GM23338 (cell line): ENCODE data around the gene FOXP2. TPM values are rescaled to one million over a fixed set of nuclear protein-coding genes. Genes with fewer than 3 reads are reported as not detected.

Source experiments
- ATAC-seq: fragments of 200-7000 bp; cut with Tn5 transposase; 3 replicates; pipeline ENCODE4 v1.9.1; 2020
- DNase-seq: peaks from one replicate; pipeline ENCODE4 v3.0.0-alpha.2; 2015; ENCODE audit warnings: low spot score
- H2AFZ ChIP-seq: fragments of 200-600 bp; sonication (generic); 2 replicates; pipeline ENCODE4 v1.8.0; 2016; ENCODE audit warnings: antibody characterized with exemption, mild to moderate bottlenecking, moderate library complexity
- H3F3A ChIP-seq: fragments of 200-600 bp; sonication (generic); replicated peaks from 2 replicates; pipeline ENCODE4 v1.8.0; 2017; ENCODE audit warnings: antibody characterized with exemption, mixed run types, low read depth
- H3K27ac ChIP-seq: fragments of 200-600 bp; sonication (generic); 2 replicates; pipeline ENCODE4 v1.6.1; 2016; ENCODE audit warnings: low read depth
- H3K27me3 ChIP-seq: fragments of 200-600 bp; sonication (generic); 2 replicates; pipeline ENCODE4 v1.8.0; 2016; ENCODE audit warnings: mild to moderate bottlenecking, mixed run types, moderate library complexity; ENCODE audit not compliant: insufficient read depth
- H3K36me3 ChIP-seq: fragments of 200-600 bp; sonication (generic); 2 replicates; pipeline ENCODE4 v1.8.0; 2016; ENCODE audit warnings: mild to moderate bottlenecking; ENCODE audit not compliant: insufficient read depth
- H3K4me1 ChIP-seq: fragments of 200-600 bp; sonication (generic); 2 replicates; pipeline ENCODE4 v1.8.0; 2016; ENCODE audit warnings: mild to moderate bottlenecking, moderate library complexity; ENCODE audit not compliant: insufficient read depth
- H3K4me2 ChIP-seq: fragments of 200-600 bp; sonication (generic); 2 replicates; pipeline ENCODE4 v1.7.1; 2017; ENCODE audit warnings: mixed run types
- H3K4me3 ChIP-seq: fragments of 200-600 bp; sonication (generic); 2 replicates; pipeline ENCODE4 v1.6.1; 2016; ENCODE audit warnings: mixed run types
- H3K79me2 ChIP-seq: fragments of 200-600 bp; sonication (generic); replicated peaks from 2 replicates; pipeline ENCODE4 v1.8.0; 2017; ENCODE audit warnings: mild to moderate bottlenecking; ENCODE audit not compliant: insufficient read depth
- H3K9me2 ChIP-seq: fragments of 200-600 bp; sonication (generic); 2 replicates; pipeline ENCODE4 v1.8.0; 2017; ENCODE audit not compliant: insufficient read depth
- H4K20me1 ChIP-seq: fragments of 200-600 bp; sonication (generic); replicated peaks from 2 replicates; pipeline ENCODE4 v1.8.0; 2017; ENCODE audit warnings: mild to moderate bottlenecking; ENCODE audit not compliant: insufficient read depth
- H3K27ac Mint-ChIP-seq: 2 replicates; pipeline ENCODE4 v1.8.0; 2020; ENCODE audit warnings: inconsistent platforms, mild to moderate bottlenecking, moderate library complexity, mixed read lengths
- H3K27me3 Mint-ChIP-seq: 3 replicates; pipeline ENCODE4 v1.8.0; 2022; ENCODE audit warnings: low read depth, mild to moderate bottlenecking, moderate library complexity, mixed read lengths, inconsistent platforms; ENCODE audit not compliant: insufficient read depth, poor library complexity
- H3K36me3 Mint-ChIP-seq: 3 replicates; pipeline ENCODE4 v1.8.0; 2021; ENCODE audit warnings: low read depth, mild to moderate bottlenecking, inconsistent platforms, moderate library complexity, mixed read lengths
- H3K4me1 Mint-ChIP-seq: 3 replicates; pipeline ENCODE4 v1.8.0; 2020; ENCODE audit warnings: mild to moderate bottlenecking, inconsistent platforms, mixed read lengths
- H3K4me3 Mint-ChIP-seq: 3 replicates; pipeline ENCODE4 v1.8.0; 2021; ENCODE audit warnings: moderate library complexity, mild to moderate bottlenecking, inconsistent platforms, mixed read lengths
- H3K9me3 Mint-ChIP-seq: 3 replicates; pipeline ENCODE4 v1.8.0; 2020; ENCODE audit warnings: moderate library complexity, mild to moderate bottlenecking, inconsistent platforms, mixed read lengths
- CREB1 ChIP-seq: fragments of 250-450 bp; sonication (Bioruptor Pico); IDR thresholded peaks from 2 replicates; pipeline ENCODE4 v1.5.0; 2020; ENCODE audit warnings: low read depth, mild to moderate bottlenecking, moderate library complexity
- CTCF ChIP-seq, 2 experiments: fragments of 200-600 bp in 1 of 2; sonication (generic) in 1 of 2; conservative IDR thresholded peaks; 2 replicates each; pipeline versions ENCODE4 v1.5.1 to v1.6.1; 2016 to 2017; ENCODE audit warnings: antibody characterized with exemption in 2 of 2, low read depth in 2 of 2, mild to moderate bottlenecking in 2 of 2, moderate library complexity in 1 of 2
- ETS1 ChIP-seq: IDR thresholded peaks from 2 replicates; pipeline ENCODE4 v1.6.1; 2016; ENCODE audit warnings: antibody characterized with exemption
- EZH2 ChIP-seq: fragments of 200-600 bp; sonication (generic); IDR thresholded peaks from one replicate; pipeline ENCODE4 v1.8.0; 2017; ENCODE audit warnings: antibody characterized with exemption, mild to moderate bottlenecking, low read depth; ENCODE audit not compliant: unreplicated experiment
- EZH2phosphoT487 ChIP-seq: fragments of 200-600 bp; sonication (generic); IDR thresholded peaks from one replicate; pipeline ENCODE4 v1.8.1; 2018; ENCODE audit warnings: antibody characterized with exemption; ENCODE audit not compliant: unreplicated experiment
- JUNB ChIP-seq: IDR thresholded peaks from one replicate; pipeline ENCODE4 v1.6.1; 2016; ENCODE audit warnings: antibody characterized with exemption; ENCODE audit not compliant: unreplicated experiment
- NANOG ChIP-seq: IDR thresholded peaks from 2 replicates; pipeline ENCODE4 v1.6.1; 2016; ENCODE audit warnings: antibody characterized with exemption, borderline replicate concordance
- POLR2AphosphoS5 ChIP-seq: IDR thresholded peaks from 2 replicates; pipeline ENCODE4 v1.6.1; 2016; ENCODE audit warnings: antibody characterized with exemption, low read depth
- REST ChIP-seq: IDR thresholded peaks from one replicate; pipeline ENCODE4 v1.6.1; 2018; ENCODE audit warnings: antibody characterized with exemption; ENCODE audit not compliant: unreplicated experiment
- polyA plus RNA-seq: library from polyadenylated mRNA; unstranded; fragments of >200 nt; fragmentation: Nextera tagmentation; extraction: Ambion mirVana; gene quantifications from 2 replicates; pipeline ENCODE4 v1.2.1, GENCODE V29; 2016
- total RNA-seq: library from RNA; depleted of rRNA; stranded (reverse); fragments of >200 nt; shearing (Covaris generic); gene quantifications from 2 replicates; pipeline ENCODE4 v1.2.3, GENCODE V29; 2014

FOXP2 gene
- total and polyA plus RNA-seq, 2 experiments from 2014 or later, result 0.03 to 0.24 TPM

- no peak overlapping the region for H3K27ac Mint-ChIP-seq
- Histone ChIP-seq H3F3A (no peaks in the 10 kb centered on the region), H3K4me2 (no peak overlapping the region), H3K9me2 (no peaks in the 10 kb centered on the region), H3K27ac (no peak overlapping the region), H2AFZ (no peak overlapping the region), H3K36me3 (no peaks in the 10 kb centered on the region), H3K79me2 (no peaks in the 10 kb centered on the region), H4K20me1 (no peaks in the 10 kb centered on the region), H3K4me1 (no peaks in the 10 kb centered on the region), H3K4me3 (no peak overlapping the region), H3K27me3 (no peaks in the 10 kb centered on the region)
- H3K4me1 Mint-ChIP-seq, result no peaks in the 10 kb centered on the region; the same call in 2 of the 3 replicates
- TF ChIP-seq NANOG (no peak), CREB1 (CRISPR knock-in tag) (no peak), EZH2 (no peak), EZH2phosphoT487 (no peak)
- DNase-seq (no peak), ATAC-seq (no peak)
- no peak overlapping the region for H3K4me3 Mint-ChIP-seq
- H3K36me3 Mint-ChIP-seq, result no peaks in the 10 kb centered on the region
- no peaks in the 10 kb centered on the region for H3K9me3 Mint-ChIP-seq
- H3K27me3 Mint-ChIP-seq, result no peaks in the 10 kb centered on the region
Measured at GRCh38 chr7:114620208-114620607, 205.6 kb downstream of the FOXP2 start.

- H3K4me1 Mint-ChIP-seq, result no peaks in the 10 kb centered on the region; the same call in 2 of the 3 replicates
- no peak overlapping the region for H3K4me3 Mint-ChIP-seq
- TF ChIP-seq NANOG (no peak), CTCF (conservative IDR thresholded peaks at IDR 0.05; ENCODE audit: low read depth in 2 of 2) (no peak), JUNB (no peak), CREB1 (CRISPR knock-in tag) (no peak), ETS1 (no peak), REST (no peak), EZH2phosphoT487 (no peak), POLR2AphosphoS5 (no peak)
- Histone ChIP-seq H3K4me1 (no peaks in the 10 kb centered on the region), H3K79me2 (no peaks in the 10 kb centered on the region), H3K4me2 (no peak overlapping the region), H3K27ac (no peak overlapping the region), H3K4me3 (no peak overlapping the region), H4K20me1 (no peaks in the 10 kb centered on the region), H3K9me2 (no peaks in the 10 kb centered on the region), H3K36me3 (no peaks in the 10 kb centered on the region), H3F3A (no peaks in the 10 kb centered on the region), H2AFZ (no peak overlapping the region), H3K27me3 (no peaks in the 10 kb centered on the region)
- no peaks in the 10 kb centered on the region for H3K36me3 Mint-ChIP-seq
- H3K27me3 Mint-ChIP-seq, result no peaks in the 10 kb centered on the region
- ATAC-seq (no peak), DNase-seq (no peak)
- H3K27ac Mint-ChIP-seq, result no peak overlapping the region
- H3K9me3 Mint-ChIP-seq, result no peaks in the 10 kb centered on the region
Measured at GRCh38 chr7:114622221-114622620, 207.6 kb downstream of the FOXP2 start.
